Brain microvascular endothelial cell (primary cell): ENCODE data around the gene KCNMB2.

Source experiments
- DNase-seq: peaks from one replicate; pipeline ENCODE4 v3.0.0-alpha.2; 2020
- H3K27ac ChIP-seq: fragments of 250-450 bp; sonication (Bioruptor Pico); 2 replicates; pipeline ENCODE4 v1.5.1; 2020; ENCODE audit warnings: mild to moderate bottlenecking, moderate library complexity
- H3K27me3 ChIP-seq: fragments of 250-450 bp; sonication (Bioruptor Pico); replicated peaks from 2 replicates; pipeline ENCODE4 v1.5.1; 2020; ENCODE audit warnings: mild to moderate bottlenecking
- H3K36me3 ChIP-seq: fragments of 250-450 bp; sonication (Bioruptor Pico); replicated peaks from 2 replicates; pipeline ENCODE4 v1.5.1; 2020; ENCODE audit warnings: mild to moderate bottlenecking
- H3K4me3 ChIP-seq: 2 replicates; pipeline ENCODE4 v1.5.1; 2011; ENCODE audit warnings: low read depth, mild to moderate bottlenecking, control low read depth, low read length, moderate library complexity
- in situ Hi-C: cut with HindIII; loops from 2 replicates; pipeline ENCODE4 v1.10.0; 2017; ENCODE audit warnings: low sequenced_read_pairs, low pct_ligation_motif_present
- TF ChIP-seq, protein P1 (sequence below): IDR thresholded peaks from 2 replicates; pipeline ENCODE4 v1.5.1; 2011; ENCODE audit warnings: low read depth, mild to moderate bottlenecking, moderate library complexity, low read length, control low read depth, inconsistent platforms; ENCODE audit errors: missing control alignments

The KCNMB2 gene

DNA sequence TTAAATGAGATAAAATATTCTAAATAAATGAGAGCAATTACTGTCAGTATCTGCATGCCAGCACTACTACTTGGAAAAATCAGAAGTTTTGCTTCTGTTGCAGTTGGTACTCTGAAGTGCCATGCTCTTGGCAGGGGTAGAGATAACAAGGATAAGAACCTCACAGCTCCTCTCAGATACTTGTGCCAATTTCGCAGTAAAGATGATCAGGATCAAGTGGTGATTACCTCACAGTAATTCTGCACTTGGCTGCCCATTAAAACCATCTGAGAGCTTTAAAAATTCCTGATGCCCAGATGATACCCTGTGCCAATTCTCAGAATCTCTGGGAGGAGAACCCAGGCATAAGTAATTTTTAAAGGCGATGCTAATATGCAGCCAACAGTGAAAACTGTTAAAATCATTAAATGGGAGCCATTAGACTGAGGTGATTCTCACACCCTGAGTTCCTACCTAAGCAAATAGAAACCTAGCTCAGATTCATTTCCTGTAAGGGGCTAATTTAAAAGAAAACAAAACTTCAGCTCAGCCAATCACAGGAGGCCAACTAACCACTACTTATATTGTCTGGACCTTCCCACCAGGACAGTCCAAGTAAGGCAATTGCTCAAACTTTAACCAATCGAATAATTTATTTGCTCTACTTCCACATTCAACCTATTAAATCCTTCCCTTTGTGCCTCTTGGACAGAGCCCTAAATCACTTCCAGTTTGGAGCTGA, 171.2 kb downstream of the KCNMB2 start:
- Histone ChIP-seq H3K27ac (no peak overlapping the region), H3K27me3 (no peaks in the 10 kb centered on the region), H3K36me3 (no peaks in the 10 kb centered on the region), H3K4me3 (no peak overlapping the region)
- no peak for DNase-seq
- in situ Hi-C loops: no loop called here
- TF ChIP-seq, protein P1, sequence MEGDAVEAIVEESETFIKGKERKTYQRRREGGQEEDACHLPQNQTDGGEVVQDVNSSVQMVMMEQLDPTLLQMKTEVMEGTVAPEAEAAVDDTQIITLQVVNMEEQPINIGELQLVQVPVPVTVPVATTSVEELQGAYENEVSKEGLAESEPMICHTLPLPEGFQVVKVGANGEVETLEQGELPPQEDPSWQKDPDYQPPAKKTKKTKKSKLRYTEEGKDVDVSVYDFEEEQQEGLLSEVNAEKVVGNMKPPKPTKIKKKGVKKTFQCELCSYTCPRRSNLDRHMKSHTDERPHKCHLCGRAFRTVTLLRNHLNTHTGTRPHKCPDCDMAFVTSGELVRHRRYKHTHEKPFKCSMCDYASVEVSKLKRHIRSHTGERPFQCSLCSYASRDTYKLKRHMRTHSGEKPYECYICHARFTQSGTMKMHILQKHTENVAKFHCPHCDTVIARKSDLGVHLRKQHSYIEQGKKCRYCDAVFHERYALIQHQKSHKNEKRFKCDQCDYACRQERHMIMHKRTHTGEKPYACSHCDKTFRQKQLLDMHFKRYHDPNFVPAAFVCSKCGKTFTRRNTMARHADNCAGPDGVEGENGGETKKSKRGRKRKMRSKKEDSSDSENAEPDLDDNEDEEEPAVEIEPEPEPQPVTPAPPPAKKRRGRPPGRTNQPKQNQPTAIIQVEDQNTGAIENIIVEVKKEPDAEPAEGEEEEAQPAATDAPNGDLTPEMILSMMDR: no peak

DNA sequence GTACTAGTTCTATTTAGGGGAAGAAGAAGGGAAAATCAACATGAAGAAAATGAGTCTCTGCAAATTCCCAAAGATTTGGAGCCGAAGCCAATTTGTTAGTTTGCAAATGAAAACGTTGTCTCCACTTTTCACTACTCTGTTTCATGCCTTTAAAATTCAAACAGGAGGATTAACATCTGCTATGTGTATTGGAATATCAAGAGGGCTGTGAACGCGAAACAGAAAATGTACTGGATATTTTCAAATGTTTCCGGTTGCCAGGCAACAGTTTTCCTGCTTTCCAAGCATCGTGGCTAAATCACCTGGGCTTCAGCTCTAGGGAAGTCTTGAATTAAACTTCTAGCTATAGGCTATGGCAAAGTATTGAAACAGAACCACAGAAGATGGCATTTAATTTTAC, 172.8 kb downstream of the KCNMB2 start:
- Histone ChIP-seq H3K4me3 (no peak overlapping the region), H3K27me3 (no peaks in the 10 kb centered on the region), H3K27ac (no peak overlapping the region), H3K36me3 (no peaks in the 10 kb centered on the region)
- TF ChIP-seq, protein P1: no peak
- in situ Hi-C loops: no loop called here
- DNase-seq: no peak

DNA sequence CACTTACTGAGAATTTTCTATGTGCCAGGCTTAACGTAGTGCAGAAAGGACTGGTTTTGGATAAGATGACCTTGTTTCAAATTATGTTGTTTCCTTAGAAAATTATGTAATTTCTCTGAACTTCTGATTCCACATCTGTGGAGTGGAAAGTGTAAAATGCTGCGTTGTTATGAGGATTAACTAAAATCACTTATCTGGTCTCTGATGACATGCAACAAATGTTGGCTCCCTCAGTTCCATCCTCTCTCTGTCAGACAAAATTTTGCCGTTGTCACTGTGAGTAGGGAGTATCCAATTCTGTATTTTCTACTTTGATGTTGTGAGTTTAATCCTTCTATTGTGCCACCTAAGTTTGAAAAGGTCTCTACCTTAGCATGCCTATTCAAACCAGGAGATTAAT, 175.5 kb downstream of the KCNMB2 start:
- TF ChIP-seq, protein P1: no peak
- Histone ChIP-seq H3K27me3 (no peaks in the 10 kb centered on the region), H3K36me3 (no peaks in the 10 kb centered on the region), H3K27ac (no peak overlapping the region), H3K4me3 (no peak overlapping the region)
- DNase-seq: no peak
- in situ Hi-C loops: no loop called here

DNA sequence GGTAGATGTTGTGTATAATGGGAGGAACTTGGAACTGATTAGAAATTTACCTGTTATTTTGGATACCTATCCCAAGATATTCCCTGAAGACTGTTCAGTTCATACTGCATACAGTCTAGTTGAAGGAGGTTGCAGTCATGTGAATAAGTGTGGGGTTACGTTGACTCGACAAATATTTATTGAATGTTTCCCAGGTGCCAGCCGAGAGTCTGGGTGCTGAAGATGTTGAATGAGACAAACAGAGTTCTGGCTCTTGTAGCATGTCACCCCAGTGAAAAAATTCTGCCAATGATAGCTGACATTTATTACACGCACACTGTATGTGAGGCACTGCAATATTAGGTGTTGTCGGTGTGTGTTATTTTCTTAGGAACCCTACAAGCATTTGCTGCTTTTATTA, 176.0 kb downstream of the KCNMB2 start:
- Histone ChIP-seq H3K36me3 (no peaks in the 10 kb centered on the region), H3K27ac (no peak overlapping the region), H3K27me3 (no peaks in the 10 kb centered on the region), H3K4me3 (no peak overlapping the region)
- TF ChIP-seq, protein P1: no peak
- in situ Hi-C loops: no loop called here
- no peak for DNase-seq

DNA sequence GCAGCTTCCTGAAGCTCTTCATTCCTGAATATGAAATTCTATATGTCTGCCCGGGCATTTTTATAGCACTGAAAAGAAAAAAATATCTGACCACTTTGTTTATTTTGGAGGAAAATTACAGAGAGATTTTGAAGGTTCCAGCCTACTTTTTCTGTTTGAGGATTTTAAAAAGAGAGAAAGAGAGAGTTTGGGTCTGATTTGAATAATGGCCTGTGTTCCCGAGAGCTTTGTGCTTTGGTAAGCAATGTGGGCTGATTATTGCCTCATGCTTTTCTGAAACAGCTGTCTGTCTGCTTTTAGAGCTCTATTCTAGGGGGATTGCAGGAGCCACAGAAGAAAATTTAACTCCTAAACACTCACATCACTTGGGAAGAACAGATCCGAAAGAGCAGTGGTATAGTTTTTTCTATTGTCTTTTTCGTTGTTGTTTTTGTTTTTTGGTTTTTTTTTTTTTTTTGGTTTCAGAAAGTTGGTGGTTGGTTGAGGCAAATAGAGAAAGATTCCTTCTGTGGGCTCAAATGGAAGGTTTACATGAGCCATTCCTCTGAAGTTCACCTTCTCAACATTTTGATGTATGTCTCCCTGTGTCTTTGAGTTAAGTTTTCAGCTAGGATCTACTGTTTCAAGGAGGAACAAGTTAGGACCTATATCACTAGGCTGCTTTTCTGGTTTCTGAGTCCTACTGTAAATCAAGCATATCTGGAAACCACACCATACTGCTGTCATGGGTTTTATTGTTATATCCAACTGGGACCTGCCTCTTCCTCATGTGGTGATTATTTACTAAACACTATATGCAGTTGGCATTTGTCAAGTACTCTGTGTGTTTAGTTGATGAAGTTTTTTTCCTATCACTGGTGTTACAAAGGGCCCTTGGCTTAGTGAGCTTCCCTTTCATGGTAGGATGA, 178.9 kb downstream of the KCNMB2 start:
- TF ChIP-seq, protein P1: no peak
- in situ Hi-C loops: no loop called here
- H3K27ac ChIP-seq: no peak overlapping the region
- no peaks in the 10 kb centered on the region for H3K27me3 ChIP-seq
- H3K36me3 ChIP-seq: no peaks in the 10 kb centered on the region
- DNase-seq: no peak
- H3K4me3 ChIP-seq: no peak overlapping the region
